SJCRH30 (cell line): Measurements from ENCODE around the gene ARAP2. TPM values are rescaled to one million over a fixed set of nuclear protein-coding genes. Genes with fewer than 3 reads are reported as not detected.

Source experiments
- DNase-seq, 2 experiments: peaks; one replicate each; pipeline ENCODE4 v3.0.0-alpha.2; 2015 to 2020
- H3K27ac ChIP-seq: fragments of 250-450 bp; sonication (Bioruptor Pico); 2 replicates; pipeline ENCODE4 v1.5.1; 2020; ENCODE audit warnings: mild to moderate bottlenecking, moderate library complexity
- H3K27me3 ChIP-seq: fragments of 250-450 bp; sonication (Bioruptor Pico); 2 replicates; pipeline ENCODE4 v1.5.1; 2020; ENCODE audit warnings: mild to moderate bottlenecking, moderate library complexity
- H3K36me3 ChIP-seq: fragments of 250-450 bp; sonication (Bioruptor Pico); 2 replicates; pipeline ENCODE4 v1.5.1; 2020; ENCODE audit warnings: mild to moderate bottlenecking, moderate library complexity
- H3K4me1 ChIP-seq: fragments of 250-450 bp; sonication (Bioruptor Pico); 2 replicates; pipeline ENCODE4 v1.5.1; 2020; ENCODE audit warnings: mild to moderate bottlenecking, moderate library complexity
- H3K4me3 ChIP-seq: fragments of 250-450 bp; sonication (Bioruptor Pico); 2 replicates; pipeline ENCODE4 v1.5.1; 2020; ENCODE audit warnings: mild to moderate bottlenecking, moderate library complexity
- H3K9me3 ChIP-seq: fragments of 250-450 bp; sonication (Bioruptor Pico); replicated peaks from 2 replicates; pipeline ENCODE4 v1.5.1; 2020; ENCODE audit warnings: mild to moderate bottlenecking, moderate library complexity
- total RNA-seq: library from RNA; depleted of rRNA; stranded (reverse); fragments of >200 nt; shearing (Covaris generic); gene quantifications from 2 replicates; pipeline ENCODE4 v1.2.3, GENCODE V29; 2014

ARAP2 gene
- total RNA-seq, 1 experiment from 2014 or later = 1.3 TPM

GRCh38 chr4:36215627-36216026 is 28.7 kb downstream of the ARAP2 start:
- H3K27ac ChIP-seq = no peak overlapping the region
- no peak overlapping the region for H3K4me3 ChIP-seq
- no peaks in the 10 kb centered on the region for H3K9me3 ChIP-seq
- H3K36me3 ChIP-seq = no peaks in the 10 kb centered on the region
- no peaks in the 10 kb centered on the region for H3K27me3 ChIP-seq
- no peaks in the 10 kb centered on the region for H3K4me1 ChIP-seq
- no peak for DNase-seq

- DNase-seq = no peak
- Histone ChIP-seq H3K36me3 (no peaks in the 10 kb centered on the region), H3K27ac (no peak overlapping the region), H3K9me3 (no peaks in the 10 kb centered on the region), H3K27me3 (no peaks in the 10 kb centered on the region), H3K4me3 (no peak overlapping the region), H3K4me1 (no peaks in the 10 kb centered on the region)
Observed at GRCh38 chr4:36214735-36215485, 29.4 kb downstream of the ARAP2 start.

- no peak overlapping the region for H3K27ac ChIP-seq
- DNase-seq = no peak
- no peak overlapping the region for H3K4me3 ChIP-seq
- no peaks in the 10 kb centered on the region for H3K27me3 ChIP-seq
- H3K36me3 ChIP-seq = no peaks in the 10 kb centered on the region
- H3K9me3 ChIP-seq = no peaks in the 10 kb centered on the region
- H3K4me1 ChIP-seq = no peaks in the 10 kb centered on the region
Observed at GRCh38 chr4:36213977-36214376, 30.3 kb downstream of the ARAP2 start.

GRCh38 chr4:36211084-36211483 is 33.2 kb downstream of the ARAP2 start:
- H3K36me3 ChIP-seq = no peaks in the 10 kb centered on the region
- H3K4me1 ChIP-seq = no peaks in the 10 kb centered on the region
- no peaks in the 10 kb centered on the region for H3K27me3 ChIP-seq
- H3K27ac ChIP-seq = no peak overlapping the region
- H3K9me3 ChIP-seq = no peaks in the 10 kb centered on the region
- DNase-seq = no peak
- no peak overlapping the region for H3K4me3 ChIP-seq

- Histone ChIP-seq H3K4me1 (no peaks in the 10 kb centered on the region), H3K9me3 (no peaks in the 10 kb centered on the region), H3K27ac (no peak overlapping the region), H3K4me3 (no peak overlapping the region), H3K27me3 (no peaks in the 10 kb centered on the region), H3K36me3 (no peaks in the 10 kb centered on the region)
- no peak for DNase-seq
Observed at GRCh38 chr4:36209941-36210649, 34.2 kb downstream of the ARAP2 start.

GRCh38 chr4:36208893-36209473 is 35.3 kb downstream of the ARAP2 start:
- H3K36me3 ChIP-seq = no peaks in the 10 kb centered on the region
- DNase-seq = no peak
- H3K9me3 ChIP-seq = no peaks in the 10 kb centered on the region
- no peaks in the 10 kb centered on the region for H3K4me1 ChIP-seq
- H3K27me3 ChIP-seq = no peaks in the 10 kb centered on the region
- H3K4me3 ChIP-seq = no peak overlapping the region
- no peak overlapping the region for H3K27ac ChIP-seq

- H3K9me3 ChIP-seq = no peaks in the 10 kb centered on the region
- H3K4me3 ChIP-seq = no peak overlapping the region
- no peaks in the 10 kb centered on the region for H3K36me3 ChIP-seq
- H3K4me1 ChIP-seq = no peaks in the 10 kb centered on the region
- DNase-seq = no peak
- no peaks in the 10 kb centered on the region for H3K27me3 ChIP-seq
- H3K27ac ChIP-seq = no peak overlapping the region
Observed at GRCh38 chr4:36207831-36208520, 36.3 kb downstream of the ARAP2 start.

GRCh38 chr4:36207367-36207766 is 36.9 kb downstream of the ARAP2 start:
- no peak overlapping the region for H3K4me3 ChIP-seq
- H3K9me3 ChIP-seq = no peaks in the 10 kb centered on the region
- no peaks in the 10 kb centered on the region for H3K4me1 ChIP-seq
- H3K27ac ChIP-seq = no peak overlapping the region
- no peak for DNase-seq
- no peaks in the 10 kb centered on the region for H3K27me3 ChIP-seq
- H3K36me3 ChIP-seq = no peaks in the 10 kb centered on the region

GRCh38 chr4:36206603-36207311 is 37.6 kb downstream of the ARAP2 start:
- H3K4me3 ChIP-seq = no peak overlapping the region
- no peaks in the 10 kb centered on the region for H3K4me1 ChIP-seq
- no peak for DNase-seq
- H3K36me3 ChIP-seq = no peaks in the 10 kb centered on the region
- no peak overlapping the region for H3K27ac ChIP-seq
- H3K9me3 ChIP-seq = no peaks in the 10 kb centered on the region
- no peaks in the 10 kb centered on the region for H3K27me3 ChIP-seq

- Histone ChIP-seq H3K9me3 (no peaks in the 10 kb centered on the region), H3K36me3 (no peaks in the 10 kb centered on the region), H3K27ac (no peak overlapping the region), H3K4me1 (no peaks in the 10 kb centered on the region), H3K4me3 (no peak overlapping the region), H3K27me3 (no peaks in the 10 kb centered on the region)
- no peak for DNase-seq
Observed at GRCh38 chr4:36206012-36206411, 38.3 kb downstream of the ARAP2 start.

GRCh38 chr4:36198861-36199260 is 45.5 kb downstream of the ARAP2 start:
- no peak overlapping the region for H3K4me3 ChIP-seq
- H3K4me1 ChIP-seq = no peaks in the 10 kb centered on the region
- H3K27me3 ChIP-seq = no peaks in the 10 kb centered on the region
- no peaks in the 10 kb centered on the region for H3K36me3 ChIP-seq
- H3K9me3 ChIP-seq = no peaks in the 10 kb centered on the region
- H3K27ac ChIP-seq = no peak overlapping the region
- no peak for DNase-seq

- H3K4me3 ChIP-seq = no peak overlapping the region
- no peaks in the 10 kb centered on the region for H3K36me3 ChIP-seq
- no peak for DNase-seq
- H3K4me1 ChIP-seq = no peaks in the 10 kb centered on the region
- no peaks in the 10 kb centered on the region for H3K27me3 ChIP-seq
- H3K27ac ChIP-seq = no peak overlapping the region
- H3K9me3 ChIP-seq = no peaks in the 10 kb centered on the region
Observed at GRCh38 chr4:36198068-36198808, 46.1 kb downstream of the ARAP2 start.

GRCh38 chr4:36197501-36197900 is 46.8 kb downstream of the ARAP2 start:
- Histone ChIP-seq H3K4me3 (no peak overlapping the region), H3K27ac (no peak overlapping the region)

More at GRCh38 chr4:36197501-36197900, 46.8 kb downstream of the ARAP2 start:
- Histone ChIP-seq H3K27me3 (no peaks in the 10 kb centered on the region), H3K4me1 (no peaks in the 10 kb centered on the region), H3K36me3 (no peaks in the 10 kb centered on the region), H3K9me3 (no peaks in the 10 kb centered on the region)
- no peak for DNase-seq
